Measurements from ENCODE around the gene CMTM5. TPM values are rescaled to one million over a fixed set of nuclear protein-coding genes. Genes with fewer than 3 reads are reported as not detected.

CMTM5 gene
- total RNA-seq, 1 experiment from 2014 or later: not detected

- Histone ChIP-seq H3K4me3 (ENCODE audit: low read depth in 2 of 2, low read length in 2 of 2) (no peak overlapping the region), H3K27me3 (ENCODE audit: control insufficient read depth, insufficient read depth, low read length) (no peaks in the 10 kb centered on the region), H3K27ac (ENCODE audit: low read length) (no peak overlapping the region), H3K9me3 (ENCODE audit: control insufficient read depth, insufficient read depth, low read depth, low read length) (no peaks in the 10 kb centered on the region), H3K4me1 (ENCODE audit: control insufficient read depth, insufficient read depth, low read length) (no peaks in the 10 kb centered on the region), H3K36me3 (ENCODE audit: control insufficient read depth, insufficient read depth, low read length) (no peaks in the 10 kb centered on the region)
- ChIA-PET CTCF (no interaction called here), POLR2A (no interaction called here)
- in situ Hi-C loops (cut with HindIII; ENCODE audit: low pct_unique_long_range_greater_than_20kb, low sequenced_read_pairs): no loop called here
- no TSS peak for BruUV-seq (replicated peaks)
- TF ChIP-seq POLR2AphosphoS5 (IDR thresholded peaks at IDR 0.05; ENCODE audit: low read depth, low read length) (no peak), CTCF (IDR thresholded peaks at IDR 0.05) (no peak), REST (IDR thresholded peaks at IDR 0.05; ENCODE audit: insufficient read depth in 1 of 2, low read depth in 2 of 2, low read length in 1 of 2) (no peak), SIN3A (IDR thresholded peaks at IDR 0.05; ENCODE audit: borderline replicate concordance, insufficient read depth, low read depth, low read length) (no peak), TCF7L2 (IDR thresholded peaks at IDR 0.05; ENCODE audit: low read depth, low read length) (no peak)
- no peak for ATAC-seq
- DNase-seq (ENCODE audit: low read depth, low spot score): no peak
- intact Hi-C loops (cut with micrococcal nuclease; ENCODE audit: unreplicated experiment): no loop called here
These were observed 36.8 kb downstream of the CMTM5 start for GRCh38 chr14:23413681-23414080.

GRCh38 chr14:23414254-23414653 lies 37.4 kb downstream of the CMTM5 start:
- Histone ChIP-seq H3K27me3 (ENCODE audit: control insufficient read depth, insufficient read depth, low read length) (no peaks in the 10 kb centered on the region), H3K36me3 (ENCODE audit: control insufficient read depth, insufficient read depth, low read length) (no peaks in the 10 kb centered on the region), H3K27ac (ENCODE audit: low read length) (no peak overlapping the region), H3K4me1 (ENCODE audit: control insufficient read depth, insufficient read depth, low read length) (no peaks in the 10 kb centered on the region), H3K4me3 (ENCODE audit: low read depth in 2 of 2, low read length in 2 of 2) (no peak overlapping the region), H3K9me3 (ENCODE audit: control insufficient read depth, insufficient read depth, low read depth, low read length) (no peaks in the 10 kb centered on the region)
- POLR2A ChIA-PET: no interaction called here
- no peak for DNase-seq (ENCODE audit: low read depth, low spot score)
- no TSS peak for BruUV-seq (replicated peaks)
- in situ Hi-C loops (cut with HindIII; ENCODE audit: low pct_unique_long_range_greater_than_20kb, low sequenced_read_pairs) (no loop called here), intact Hi-C loops (cut with micrococcal nuclease; ENCODE audit: unreplicated experiment) (no loop called here)
- CTCF ChIA-PET: no interaction called here
- no peak for ATAC-seq
- no peak for TF ChIP-seq TCF7L2 (IDR thresholded peaks at IDR 0.05; ENCODE audit: low read depth, low read length)
- no peak for TF ChIP-seq CTCF (IDR thresholded peaks at IDR 0.05)
- TF ChIP-seq POLR2AphosphoS5 (IDR thresholded peaks at IDR 0.05; ENCODE audit: low read depth, low read length): no peak
- TF ChIP-seq REST (IDR thresholded peaks at IDR 0.05; ENCODE audit: insufficient read depth in 1 of 2, low read depth in 2 of 2, low read length in 1 of 2): no peak
- no peak for TF ChIP-seq SIN3A (IDR thresholded peaks at IDR 0.05; ENCODE audit: borderline replicate concordance, insufficient read depth, low read depth, low read length)
